Heart right ventricle (tissue), 16 donors: ENCODE measurements around the gene CLEC4G. TPM values are rescaled to one million over a fixed set of nuclear protein-coding genes. Genes with fewer than 3 reads are reported as not detected.

Experiments
- ATAC-seq, 8 donors: fragments of 200-7000 bp; cut with Tn5 transposase; one replicate each; pipeline ENCODE4 v1.9.1; 2020; ENCODE audit warnings: mild to moderate bottlenecking in 8 of 8, moderate library complexity in 8 of 8, moderate number of reproducible peaks in 1 of 8
- DNase-seq, 2 donors: peaks; one replicate each; pipeline ENCODE4 v3.0.0-alpha.2; 2020
- H3K27ac ChIP-seq, 10 donors: fragments of 200-600 bp; sonication (generic) in 2 of 10; one replicate each; pipeline versions ENCODE4 v1.5.0 to v1.8.0; 2020 to 2022; ENCODE audit warnings: mild to moderate bottlenecking in 3 of 10
- H3K27me3 ChIP-seq, 7 donors: fragments of 200-600 bp; one replicate each; pipeline ENCODE4 v1.8.0; 2021 to 2022; ENCODE audit warnings: mild to moderate bottlenecking in 2 of 7
- H3K36me3 ChIP-seq, 9 donors: fragments of 200-600 bp; sonication (generic) in 1 of 9; one replicate each; pipeline versions ENCODE4 v1.5.0 to v1.8.0; 2020 to 2022; ENCODE audit warnings: mild to moderate bottlenecking in 2 of 9
- H3K4me1 ChIP-seq, 9 donors: fragments of 200-600 bp; sonication (generic) in 1 of 9; one replicate each; pipeline versions ENCODE4 v1.5.0 to v1.8.0; 2020 to 2022; ENCODE audit warnings: mild to moderate bottlenecking in 4 of 9
- H3K4me3 ChIP-seq, 10 donors: fragments of 200-600 bp; sonication (generic) in 2 of 10; one replicate each; pipeline versions ENCODE4 v1.5.0 to v1.8.0; 2020 to 2022; ENCODE audit warnings: mild to moderate bottlenecking in 7 of 10, moderate library complexity in 2 of 10
- H3K9me3 ChIP-seq, 11 donors: fragments of 200-600 bp in 10 of 11; sonication (generic) in 2 of 11; one replicate each; pipeline versions ENCODE4 v1.5.0 to v1.8.0; 2013 to 2022; ENCODE audit warnings: mild to moderate bottlenecking in 2 of 11, control low read depth in 1 of 11, moderate library complexity in 1 of 11
- CTCF ChIP-seq, 9 donors: fragments of 200-600 bp; sonication (generic) in 2 of 9; IDR thresholded peaks; one replicate each; pipeline versions ENCODE4 v1.5.0 to v1.8.0; 2021 to 2022; ENCODE audit warnings: antibody characterized with exemption in 9 of 9, mild to moderate bottlenecking in 5 of 9, moderate library complexity in 1 of 9
- WGBS, 2 donors: extraction: QIAGEN DNeasy Blood & Tissue Kit; methylation state at CpG; one replicate each; pipeline ENCODE4 v1.1.7; 2013; ENCODE audit warnings: inconsistent platforms in 1 of 2; 5-methylcytosine and 5-hydroxymethylcytosine counted together
- intact Hi-C, 10 donors: fragments of 100-400 bp; cut with DNase I; formaldehyde crosslinking; loops; one replicate each; pipeline versions ENCODE4 v1.11.1 to v1.14.2; 2022
- polyA plus RNA-seq, 2 donors: library from polyadenylated mRNA; stranded (reverse); fragments of 200-250 nt; gene quantifications; one replicate each; pipeline ENCODE4 v1.2.3, GENCODE V29; 2013
- total RNA-seq, 10 donors: library from RNA; stranded (reverse); fragmentation: NEBNext Ultra II Directional in 3 of 10; extraction: Animal tissue kit (Norgen Biotek cat#: 25700) in 3 of 10; gene quantifications; one replicate each; pipeline versions ENCODE4 v1.2.1 to v1.2.4, GENCODE V29; 2021 to 2023
- donor health status: Arrhythmogenic right ventricular cardiomyopathy.
- donor health status: ischemic (EF 13 %, LVEDD 7.1; RV severe dilation, severe dysfunction).
- donor health status: healthy with polysubstance abuse.
- donor health status: DM: no; HTN: yes; CAD: no.
- donor health status: DM: no; HTN: no; CAD: no.
- donor health status: ischemic (EF 25% LVEDD 6.9; RV normal size, moderate dysfunction).
- donor health status: ischemic (EF 25% LVEDD 5.7; RV mildly dilated, moderate dysfunction).
- donor health status: healthy.
- donor health status: DM: yes; HTN: yes; CAD: no.
- donor health status: Ischemic cardiomyopathy.
- donor health status: ischemic (EF 35%, LVEDD 5.7; RV mildly dilated, moderate dysfunction).
- donor health status: nonischemic (EF 11% LVEDD 7.7; RV severe dilation, severe dysfunction).
- donor health status: DM: yes; HTN: yes; CAD: no.
- donor health status: PGD.
- donor health status: ischemic (EF 29% LVEDD 5.4; RV normal size, mild dysfunction).
- donor health status: nonischemic (EF 23%, LVEDD 6.1; RV moderate dilation, normal function).

The CLEC4G gene
- total and polyA plus RNA-seq, 12 donors = 0.20 to 4.2 (median 0.73) TPM; not detected in 3

GRCh38 chr19:7756258-7756657 lies 24.3 kb upstream of the CLEC4G start:
- H3K36me3 ChIP-seq = no peaks in the 10 kb centered on the region
- peaks cover 0 to 58% (median 29%) of the 10 kb centered on the region in 11 donors for H3K9me3 ChIP-seq
- intact Hi-C loops = no loop called here
- H3K4me3 ChIP-seq = no peak overlapping the region
- H3K4me1 ChIP-seq = no peaks in the 10 kb centered on the region
- no peak overlapping the region for H3K27ac ChIP-seq
- WGBS, 2 donors = 31 to 40% methylated on average over 4 of the region's 4 CpGs
- no peak for DNase-seq
- H3K27me3 ChIP-seq = peaks cover 0 to 16% (median 8%) of the 10 kb centered on the region in 7 donors
- no peak for TF ChIP-seq CTCF (IDR thresholded peaks at IDR 0.05)
- ATAC-seq = no peak

GRCh38 chr19:7751157-7751783 lies 19.4 kb upstream of the CLEC4G start:
- Histone ChIP-seq H3K36me3 (no peaks in the 10 kb centered on the region), H3K4me1 (no peaks in the 10 kb centered on the region), H3K4me3 (no peak overlapping the region), H3K27me3 (peaks cover 0 to 39% (median 12%) of the 10 kb centered on the region in 7 donors), H3K9me3 (peaks cover 0 to 16% (median 8%) of the 10 kb centered on the region in 11 donors), H3K27ac (no peak overlapping the region)
- TF ChIP-seq CTCF (IDR thresholded peaks at IDR 0.05) = no peak
- 67 to 70% methylated on average over 12 of the region's 12 CpGs for WGBS, 2 donors
- intact Hi-C loops = no loop called here
- DNase-seq (no peak), ATAC-seq (no peak)

- Histone ChIP-seq H3K27me3 (peaks cover 0 to 39% (median 19%) of the 10 kb centered on the region in 7 donors), H3K4me3 (no peak overlapping the region), H3K4me1 (no peaks in the 10 kb centered on the region), H3K9me3 (peaks cover 0 to 4% (median 0%) of the 10 kb centered on the region in 11 donors), H3K36me3 (no peaks in the 10 kb centered on the region), H3K27ac (no peak overlapping the region)
- no peak for TF ChIP-seq CTCF (IDR thresholded peaks at IDR 0.05)
- DNase-seq (no peak), ATAC-seq (no peak)
- 23 to 29% methylated on average over 4 of the region's 4 CpGs for WGBS, 2 donors
- intact Hi-C loops = no loop called here
Measured at GRCh38 chr19:7748756-7749155, 16.8 kb upstream of the CLEC4G start.

GRCh38 chr19:7748171-7748570 lies 16.3 kb upstream of the CLEC4G start:
- 64 to 69% methylated on average over 2 of the region's 2 CpGs for WGBS, 2 donors
- no peak for ATAC-seq

More at GRCh38 chr19:7748171-7748570, 16.3 kb upstream of the CLEC4G start:
- TF ChIP-seq CTCF (IDR thresholded peaks at IDR 0.05) = no peak
- peaks cover 0 to 39% (median 19%) of the 10 kb centered on the region in 7 donors for H3K27me3 ChIP-seq
- intact Hi-C loops = no loop called here
- no peaks in the 10 kb centered on the region for H3K4me1 ChIP-seq
- H3K9me3 ChIP-seq = peaks cover 0 to 4% (median 0%) of the 10 kb centered on the region in 11 donors
- no peak overlapping the region for H3K4me3 ChIP-seq
- no peaks in the 10 kb centered on the region for H3K36me3 ChIP-seq
- no peak overlapping the region for H3K27ac ChIP-seq
- DNase-seq = no peak
